CD8-positive, alpha-beta memory T cell (primary cell): ENCODE measurements around the gene HSD17B2. TPM values are rescaled to one million over a fixed set of nuclear protein-coding genes. Genes with fewer than 3 reads are reported as not detected.

Source experiments
- CTCF ChIA-PET: fragments of 350-600 bp; sonication (Branson Sonifier 250); formaldehyde crosslinking; loops from one replicate; lab custom pipeline; 2021; ENCODE audit warnings: antibody characterized with exemption; lab: Charles Lee
- POLR2A ChIA-PET: fragments of 350-600 bp; sonication (Branson Sonifier 250); formaldehyde crosslinking; loops from one replicate; lab custom pipeline; 2021; ENCODE audit warnings: antibody characterized with exemption; lab: Charles Lee
- DNase-seq, 5 donors: peaks; one replicate each; pipeline versions ENCODE4 v3.0.0 to v3.0.0-alpha.2; 2020 to 2022; ENCODE audit warnings: mixed read lengths in 1 of 5
- H3K27ac ChIP-seq: one replicate; pipeline ENCODE4 v1.7.0; 2013; ENCODE audit warnings: low read depth, mild to moderate bottlenecking, low read length, moderate library complexity
- H3K27me3 ChIP-seq: 2 replicates; pipeline ENCODE4 v1.7.0; 2013; ENCODE audit warnings: low read length, mild to moderate bottlenecking; ENCODE audit not compliant: insufficient read depth, poor library complexity, severe bottlenecking
- H3K36me3 ChIP-seq: 2 replicates; pipeline ENCODE4 v1.7.0; 2013; ENCODE audit warnings: mild to moderate bottlenecking, low read length, moderate library complexity; ENCODE audit not compliant: insufficient read depth
- H3K4me1 ChIP-seq: 2 replicates; pipeline ENCODE4 v1.7.0; 2013; ENCODE audit warnings: mild to moderate bottlenecking, low read length, moderate library complexity; ENCODE audit not compliant: insufficient read depth
- H3K4me3 ChIP-seq: 2 replicates; pipeline ENCODE4 v1.7.0; 2013; ENCODE audit warnings: mild to moderate bottlenecking, low read length
- H3K9me3 ChIP-seq: 2 replicates; pipeline ENCODE4 v1.7.0; 2013; ENCODE audit warnings: mild to moderate bottlenecking, low read length
- H3K27ac Mint-ChIP-seq, 8 donors: one replicate each; pipeline ENCODE4 v1.8.0; 2020 to 2021; ENCODE audit warnings: mixed read lengths in 8 of 8, mild to moderate bottlenecking in 6 of 8, inconsistent platforms in 3 of 8, moderate library complexity in 3 of 8
- H3K27me3 Mint-ChIP-seq, 2 donors: one replicate each; pipeline ENCODE4 v1.8.0; 2020 to 2021; ENCODE audit warnings: mixed read lengths in 2 of 2, mild to moderate bottlenecking in 1 of 2, moderate library complexity in 1 of 2
- H3K36me3 Mint-ChIP-seq, 3 donors: one replicate each; pipeline ENCODE4 v1.8.0; 2020 to 2021; ENCODE audit warnings: mixed read lengths in 3 of 3, inconsistent platforms in 1 of 3, mild to moderate bottlenecking in 1 of 3
- H3K4me1 Mint-ChIP-seq, 3 donors: one replicate each; pipeline ENCODE4 v1.8.0; 2020 to 2021; ENCODE audit warnings: mixed read lengths in 3 of 3, inconsistent platforms in 1 of 3, mild to moderate bottlenecking in 1 of 3
- H3K4me3 Mint-ChIP-seq, 7 donors: one replicate each; pipeline ENCODE4 v1.8.0; 2020 to 2021; ENCODE audit warnings: mixed read lengths in 7 of 7, mild to moderate bottlenecking in 6 of 7, moderate library complexity in 4 of 7, inconsistent platforms in 2 of 7
- H3K9me3 Mint-ChIP-seq, 5 donors: one replicate each; pipeline ENCODE4 v1.8.0; 2020 to 2022; ENCODE audit warnings: mixed read lengths in 5 of 5, mild to moderate bottlenecking in 3 of 5, moderate library complexity in 2 of 5, inconsistent platforms in 1 of 5
- polyA plus RNA-seq: library from polyadenylated mRNA; unstranded; fragments of 300-500 nt; fragmentation: Illumina TruSeq; gene quantifications from one replicate; pipeline ENCODE4 v1.2.3, GENCODE V29; 2021
- total RNA-seq, 2 experiments: library from RNA; stranded (reverse); gene quantifications; one replicate each; pipeline ENCODE4 v1.2.3, GENCODE V29; 2021

Gene HSD17B2
- total and polyA plus RNA-seq, 3 experiments from 2014 or later: 0.03 TPM; not detected in 2

- CTCF ChIA-PET: no interaction called here
- Mint-ChIP-seq H3K4me3 (no peak overlapping the region), H3K4me1 (no peaks in the 10 kb centered on the region), H3K27me3 (peaks cover 5 to 23% of the 10 kb centered on the region in 2 donors), H3K9me3 (no peaks in the 10 kb centered on the region), H3K36me3 (no peaks in the 10 kb centered on the region), H3K27ac (peak overlapping the region in 1 of 8 donors; percentile 23)
- no peak for DNase-seq
- no peaks in the 10 kb centered on the region for H3K36me3 ChIP-seq
- no peaks in the 10 kb centered on the region for H3K4me1 ChIP-seq
- POLR2A ChIA-PET: no interaction called here
- no peak overlapping the region for H3K27ac ChIP-seq
- H3K4me3 ChIP-seq: no peak overlapping the region
- H3K27me3 ChIP-seq: no peaks in the 10 kb centered on the region
- no peaks in the 10 kb centered on the region for H3K9me3 ChIP-seq
Measured at GRCh38 chr16:82046941-82047340, 11.9 kb downstream of the HSD17B2 start.

GRCh38 chr16:82047374-82047773 lies 12.3 kb downstream of the HSD17B2 start:
- no peak overlapping the region for H3K27ac ChIP-seq
- H3K36me3 Mint-ChIP-seq: no peaks in the 10 kb centered on the region
- CTCF ChIA-PET: no interaction called here
- POLR2A ChIA-PET: no interaction called here
- H3K27me3 ChIP-seq: no peaks in the 10 kb centered on the region
- peaks cover 5 to 23% of the 10 kb centered on the region in 2 donors for H3K27me3 Mint-ChIP-seq
- no peak overlapping the region for H3K27ac Mint-ChIP-seq
- H3K4me1 ChIP-seq: no peaks in the 10 kb centered on the region
- H3K4me1 Mint-ChIP-seq: no peaks in the 10 kb centered on the region
- H3K9me3 Mint-ChIP-seq: no peaks in the 10 kb centered on the region
- no peaks in the 10 kb centered on the region for H3K36me3 ChIP-seq
- H3K9me3 ChIP-seq: no peaks in the 10 kb centered on the region
- no peak overlapping the region for H3K4me3 ChIP-seq
- H3K4me3 Mint-ChIP-seq: no peak overlapping the region
- no peak for DNase-seq

GRCh38 chr16:82047787-82048186 lies 12.7 kb downstream of the HSD17B2 start:
- H3K4me3 ChIP-seq: no peak overlapping the region

GRCh38 chr16:82049484-82049883 lies 14.4 kb downstream of the HSD17B2 start:
- no peaks in the 10 kb centered on the region for H3K27me3 ChIP-seq
- H3K4me3 ChIP-seq: no peak overlapping the region
- H3K4me1 Mint-ChIP-seq: no peaks in the 10 kb centered on the region
- no peaks in the 10 kb centered on the region for H3K9me3 ChIP-seq
- H3K4me3 Mint-ChIP-seq: no peak overlapping the region
- H3K27ac Mint-ChIP-seq: no peak overlapping the region
- H3K36me3 ChIP-seq: no peaks in the 10 kb centered on the region
- no peak overlapping the region for H3K27ac ChIP-seq
- POLR2A ChIA-PET: no interaction called here
- H3K36me3 Mint-ChIP-seq: no peaks in the 10 kb centered on the region
- no peaks in the 10 kb centered on the region for H3K9me3 Mint-ChIP-seq
- H3K4me1 ChIP-seq: no peaks in the 10 kb centered on the region
- CTCF ChIA-PET: no interaction called here
- peaks cover 9 to 28% of the 10 kb centered on the region in 2 donors for H3K27me3 Mint-ChIP-seq
- DNase-seq: no peak

More at GRCh38 chr16:82047787-82048186, 12.7 kb downstream of the HSD17B2 start:
- H3K4me1 Mint-ChIP-seq: no peaks in the 10 kb centered on the region
- no peak for DNase-seq
- H3K4me3 Mint-ChIP-seq: no peak overlapping the region
- H3K9me3 Mint-ChIP-seq: no peaks in the 10 kb centered on the region
- POLR2A ChIA-PET: no interaction called here
- CTCF ChIA-PET: no interaction called here
- peak overlapping the region in 1 of 8 donors; percentile 19 for H3K27ac Mint-ChIP-seq
- Histone ChIP-seq H3K4me1 (no peaks in the 10 kb centered on the region), H3K27me3 (no peaks in the 10 kb centered on the region), H3K36me3 (no peaks in the 10 kb centered on the region), H3K27ac (no peak overlapping the region), H3K9me3 (no peaks in the 10 kb centered on the region)
- H3K27me3 Mint-ChIP-seq: peaks cover 8 to 23% of the 10 kb centered on the region in 2 donors
- H3K36me3 Mint-ChIP-seq: no peaks in the 10 kb centered on the region

- no peak for DNase-seq
- Histone ChIP-seq H3K27ac (no peak overlapping the region), H3K9me3 (no peaks in the 10 kb centered on the region), H3K27me3 (no peaks in the 10 kb centered on the region), H3K4me3 (no peak overlapping the region), H3K36me3 (no peaks in the 10 kb centered on the region), H3K4me1 (no peaks in the 10 kb centered on the region)
- Mint-ChIP-seq H3K9me3 (no peaks in the 10 kb centered on the region), H3K4me3 (no peak overlapping the region), H3K27ac (no peak overlapping the region), H3K27me3 (peaks cover 11 to 28% of the 10 kb centered on the region in 2 donors), H3K4me1 (no peaks in the 10 kb centered on the region), H3K36me3 (no peaks in the 10 kb centered on the region)
- POLR2A ChIA-PET: no interaction called here
- CTCF ChIA-PET: no interaction called here
Measured at GRCh38 chr16:82050506-82050905, 15.5 kb downstream of the HSD17B2 start.

- no peaks in the 10 kb centered on the region for H3K27me3 ChIP-seq
- no peak for DNase-seq
- H3K4me3 ChIP-seq: no peak overlapping the region
- H3K9me3 ChIP-seq: no peaks in the 10 kb centered on the region
- no peak overlapping the region for H3K27ac ChIP-seq
- H3K36me3 ChIP-seq: no peaks in the 10 kb centered on the region
- Mint-ChIP-seq H3K4me1 (no peaks in the 10 kb centered on the region), H3K27ac (no peak overlapping the region), H3K9me3 (no peaks in the 10 kb centered on the region), H3K36me3 (no peaks in the 10 kb centered on the region), H3K27me3 (peaks cover 11 to 25% of the 10 kb centered on the region in 2 donors), H3K4me3 (no peak overlapping the region)
- POLR2A ChIA-PET: no interaction called here
- H3K4me1 ChIP-seq: no peaks in the 10 kb centered on the region
- CTCF ChIA-PET: no interaction called here
Measured at GRCh38 chr16:82050909-82051357, 15.9 kb downstream of the HSD17B2 start.

- no peaks in the 10 kb centered on the region for H3K9me3 Mint-ChIP-seq
- ChIA-PET POLR2A (no interaction called here), CTCF (no interaction called here)
- Histone ChIP-seq H3K36me3 (no peaks in the 10 kb centered on the region), H3K4me3 (no peak overlapping the region), H3K9me3 (no peaks in the 10 kb centered on the region), H3K27me3 (no peaks in the 10 kb centered on the region), H3K4me1 (no peaks in the 10 kb centered on the region), H3K27ac (no peak overlapping the region)
- DNase-seq: no peak
- no peaks in the 10 kb centered on the region for H3K4me1 Mint-ChIP-seq
- H3K27ac Mint-ChIP-seq: no peak overlapping the region
- no peaks in the 10 kb centered on the region for H3K36me3 Mint-ChIP-seq
- no peak overlapping the region for H3K4me3 Mint-ChIP-seq
- peaks cover 11 to 21% of the 10 kb centered on the region in 2 donors for H3K27me3 Mint-ChIP-seq
Measured at GRCh38 chr16:82051656-82052055, 16.6 kb downstream of the HSD17B2 start.

GRCh38 chr16:82055117-82055516 lies 20.1 kb downstream of the HSD17B2 start:
- no peaks in the 10 kb centered on the region for H3K4me1 Mint-ChIP-seq
- CTCF ChIA-PET: no interaction called here

More at GRCh38 chr16:82055117-82055516, 20.1 kb downstream of the HSD17B2 start:
- H3K27ac ChIP-seq: no peak overlapping the region
- H3K36me3 ChIP-seq: no peaks in the 10 kb centered on the region
- no peaks in the 10 kb centered on the region for H3K9me3 Mint-ChIP-seq
- H3K4me3 ChIP-seq: no peak overlapping the region
- H3K4me1 ChIP-seq: no peaks in the 10 kb centered on the region
- H3K27ac Mint-ChIP-seq: no peak overlapping the region
- DNase-seq: no peak
- peaks cover 8 to 14% of the 10 kb centered on the region in 2 donors for H3K27me3 Mint-ChIP-seq
- no peak overlapping the region for H3K4me3 Mint-ChIP-seq
- no peaks in the 10 kb centered on the region for H3K27me3 ChIP-seq
- POLR2A ChIA-PET: no interaction called here
- peaks cover 0 to 2% (median 0%) of the 10 kb centered on the region in 3 donors for H3K36me3 Mint-ChIP-seq
- no peaks in the 10 kb centered on the region for H3K9me3 ChIP-seq
